Cardiac septum (tissue), 1 donor: ENCODE measurements around the gene USP15. TPM values are rescaled to one million over a fixed set of nuclear protein-coding genes. Genes with fewer than 3 reads are reported as not detected.

ENCODE experiments used
- DNase-seq: peaks from one replicate; pipeline ENCODE4 v3.0.0-alpha.2; 2020; ENCODE audit warnings: low spot score
- intact Hi-C: fragments of 100-400 bp; cut with DNase I; formaldehyde crosslinking; loops from one replicate; pipeline ENCODE4 v1.14.0; 2022
- total RNA-seq: library from RNA; stranded (reverse); fragmentation: NEBNext Ultra II Directional; extraction: Animal tissue kit (Norgen Biotek cat#: 25700); gene quantifications from one replicate; pipeline ENCODE4 v1.2.1, GENCODE V29; 2021
- donor health status: DM: no; HTN: no; CAD: no.

The USP15 gene
- total RNA-seq, 1 donor from 2014 or later = 62.6 TPM

GRCh38 chr12:62254967-62255366 is 5.2 kb upstream of the USP15 start:
- intact Hi-C loops = no loop called here
- DNase-seq = no peak

GRCh38 chr12:62256408-62257096 is 3.7 kb upstream of the USP15 start:
- DNase-seq = no peak
- intact Hi-C loops = no loop called here

GRCh38 chr12:62258231-62258630 is 2.0 kb upstream of the USP15 start:
- intact Hi-C loops = no loop called here
- DNase-seq = no peak

GRCh38 chr12:62258941-62259630 is 1.1 kb upstream of the USP15 start:
- intact Hi-C loops = no loop called here
- no peak for DNase-seq

- intact Hi-C loops = no loop called here
- no peak for DNase-seq
Observed at GRCh38 chr12:62259631-62259992, 592 bp upstream of the USP15 start.

- intact Hi-C loops = loop anchor here (5.0 to 10.0 kb wide), 2 partner anchors 54 to 206 kb away; partner anchors contain the start of gene MON2
Observed at GRCh38 chr12:62260733-62261683, 804 bp downstream of the USP15 start.

GRCh38 chr12:62261876-62262517 is 1.8 kb downstream of the USP15 start:
- intact Hi-C loops = loop anchor here (5.0 to 10.0 kb wide), 2 partner anchors 53 to 205 kb away; partner anchors contain the start of gene MON2
- DNase-seq = no peak

More at GRCh38 chr12:62260733-62261683, 804 bp downstream of the USP15 start:
- peak; percentile 84 for DNase-seq

GRCh38 chr12:62263232-62263631 is 3.0 kb downstream of the USP15 start:
- intact Hi-C loops = loop anchor here (5.0 to 10.0 kb wide), 2 partner anchors 52 to 204 kb away; partner anchors contain the start of gene MON2
- DNase-seq = no peak

GRCh38 chr12:62263966-62264365 is 3.8 kb downstream of the USP15 start:
- intact Hi-C loops = loop anchor here (5.0 to 10.0 kb wide), 2 partner anchors 51 to 203 kb away; partner anchors contain the start of gene MON2
- no peak for DNase-seq

- intact Hi-C loops = loop anchor here (5.0 to 10.0 kb wide), 2 partner anchors 50 to 203 kb away; partner anchors contain the start of gene MON2
- no peak for DNase-seq
Observed at GRCh38 chr12:62264706-62265105, 4.5 kb downstream of the USP15 start.

GRCh38 chr12:62265511-62265910 is 5.3 kb downstream of the USP15 start:
- no peak for DNase-seq
- intact Hi-C loops = loop anchor here (10.0 kb wide), 1 partner anchor 49 kb away; no protein-coding TSS in a partner anchor

- intact Hi-C loops = loop anchor here (10.0 kb wide), 1 partner anchor 48 kb away; no protein-coding TSS in a partner anchor
- no peak for DNase-seq
Observed at GRCh38 chr12:62267026-62267425, 6.8 kb downstream of the USP15 start.

GRCh38 chr12:62267480-62267879 is 7.3 kb downstream of the USP15 start:
- no peak for DNase-seq
- intact Hi-C loops = loop anchor here (10.0 kb wide), 1 partner anchor 47 kb away; no protein-coding TSS in a partner anchor

GRCh38 chr12:62268956-62269355 is 8.8 kb downstream of the USP15 start:
- intact Hi-C loops = loop anchor here (10.0 kb wide), 1 partner anchor 46 kb away; no protein-coding TSS in a partner anchor
- no peak for DNase-seq

GRCh38 chr12:62269464-62270228 is 9.4 kb downstream of the USP15 start:
- intact Hi-C loops = loop anchor here (10.0 kb wide), 1 partner anchor 45 kb away; no protein-coding TSS in a partner anchor

GRCh38 chr12:62270384-62270783 is 10.2 kb downstream of the USP15 start:
- intact Hi-C loops = no loop called here
- DNase-seq = no peak

More at GRCh38 chr12:62269464-62270228, 9.4 kb downstream of the USP15 start:
- DNase-seq = no peak

- intact Hi-C loops = no loop called here
- no peak for DNase-seq
Observed at GRCh38 chr12:62270872-62271271, 10.7 kb downstream of the USP15 start.

- DNase-seq = no peak
- intact Hi-C loops = no loop called here
Observed at GRCh38 chr12:62272936-62273552, 12.8 kb downstream of the USP15 start.
